Stomach smooth muscle (tissue), 2 donors: ENCODE results near the gene IL2.

Experiments used
- H3K27ac ChIP-seq: one replicate; pipeline ENCODE4 v1.7.0; 2013; ENCODE audit warnings: mild to moderate bottlenecking, low read length, inconsistent platforms
- H3K27me3 ChIP-seq, 2 donors: one replicate each; pipeline ENCODE4 v1.7.0; 2013; ENCODE audit warnings: low read length in 2 of 2; ENCODE audit not compliant: insufficient read depth in 2 of 2, control insufficient read depth in 1 of 2
- H3K36me3 ChIP-seq, 2 donors: one replicate each; pipeline ENCODE4 v1.7.0; 2013; ENCODE audit warnings: low read length in 2 of 2; ENCODE audit not compliant: control insufficient read depth in 2 of 2, insufficient read depth in 2 of 2
- H3K4me1 ChIP-seq: one replicate; pipeline ENCODE4 v1.7.0; 2013; ENCODE audit warnings: low read length; ENCODE audit not compliant: control insufficient read depth, insufficient read depth
- H3K4me3 ChIP-seq, 2 donors: one replicate each; pipeline ENCODE4 v1.7.0; 2013; ENCODE audit warnings: low read length in 2 of 2
- H3K9ac ChIP-seq, 2 donors: one replicate each; pipeline ENCODE4 v1.7.0; 2013; ENCODE audit warnings: low read length in 2 of 2, mild to moderate bottlenecking in 1 of 2
- H3K9me3 ChIP-seq, 2 donors: one replicate each; pipeline ENCODE4 v1.7.0; 2013; ENCODE audit warnings: low read length in 2 of 2; ENCODE audit not compliant: control insufficient read depth in 2 of 2
- donor health status: healthy.
- donor health status: Pancreatic carcinoma.

Gene IL2

GRCh38 chr4:122475233-122475632 is 18.7 kb upstream of the IL2 start:
- no peaks in the 10 kb centered on the region for H3K36me3 ChIP-seq
- H3K4me1 ChIP-seq = no peaks in the 10 kb centered on the region
- no peaks in the 10 kb centered on the region for H3K9me3 ChIP-seq
- no peak overlapping the region for H3K9ac ChIP-seq
- H3K27ac ChIP-seq = no peak overlapping the region
- no peaks in the 10 kb centered on the region for H3K27me3 ChIP-seq
- no peak overlapping the region for H3K4me3 ChIP-seq

DNA sequence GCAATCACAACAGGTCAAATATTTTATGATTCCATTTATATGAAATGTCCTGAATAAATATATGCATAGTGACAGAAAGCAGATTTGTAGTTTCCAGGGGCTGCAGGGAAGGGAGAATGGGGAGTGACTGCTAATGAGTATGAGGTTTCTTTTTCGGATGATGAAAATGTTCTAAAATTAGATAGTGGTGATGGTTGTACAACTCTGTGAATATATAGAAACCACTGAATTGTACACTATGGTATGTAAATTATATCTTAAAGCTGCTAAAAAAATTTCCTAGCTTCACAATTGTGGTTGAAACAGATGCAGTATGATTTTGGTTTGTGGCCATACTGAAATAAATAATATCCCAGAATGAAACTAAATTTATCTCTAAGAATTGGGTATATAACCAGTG is 12.9 kb upstream of the IL2 start:
- Histone ChIP-seq H3K4me3 (no peak overlapping the region), H3K27me3 (no peaks in the 10 kb centered on the region), H3K4me1 (no peaks in the 10 kb centered on the region), H3K9me3 (no peaks in the 10 kb centered on the region), H3K36me3 (no peaks in the 10 kb centered on the region), H3K9ac (no peak overlapping the region), H3K27ac (no peak overlapping the region)

DNA sequence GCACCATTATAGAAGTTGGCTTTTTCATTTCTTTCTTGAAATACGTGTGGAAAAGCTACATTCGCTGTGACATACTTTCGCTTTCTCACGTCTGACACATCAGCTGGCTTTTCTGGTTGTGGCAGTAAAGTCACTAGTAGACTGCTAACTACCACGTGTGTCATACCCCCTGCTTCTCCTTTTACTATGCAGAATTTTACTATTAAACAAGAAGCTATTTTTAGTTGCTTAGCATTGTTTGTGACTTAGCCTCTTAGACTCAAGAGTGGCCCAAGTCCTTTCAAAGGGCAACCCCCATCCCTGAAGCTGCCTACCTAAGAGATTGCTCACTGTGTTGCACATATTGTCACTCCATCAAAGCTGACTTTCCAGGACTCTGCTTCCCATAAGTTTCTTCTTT is 2.1 kb upstream of the IL2 start:
- no peaks in the 10 kb centered on the region for H3K4me1 ChIP-seq
- H3K27me3 ChIP-seq = no peaks in the 10 kb centered on the region
- H3K9ac ChIP-seq = no peak overlapping the region
- no peaks in the 10 kb centered on the region for H3K9me3 ChIP-seq
- H3K27ac ChIP-seq = no peak overlapping the region
- no peak overlapping the region for H3K4me3 ChIP-seq
- H3K36me3 ChIP-seq = no peaks in the 10 kb centered on the region

- no peaks in the 10 kb centered on the region for H3K4me1 ChIP-seq
- H3K27me3 ChIP-seq = no peaks in the 10 kb centered on the region
- H3K36me3 ChIP-seq = no peaks in the 10 kb centered on the region
- no peaks in the 10 kb centered on the region for H3K9me3 ChIP-seq
- no peak overlapping the region for H3K4me3 ChIP-seq
- no peak overlapping the region for H3K27ac ChIP-seq
- H3K9ac ChIP-seq = no peak overlapping the region
These were observed 3.0 kb downstream of the IL2 start for GRCh38 chr4:122453384-122453995.

DNA sequence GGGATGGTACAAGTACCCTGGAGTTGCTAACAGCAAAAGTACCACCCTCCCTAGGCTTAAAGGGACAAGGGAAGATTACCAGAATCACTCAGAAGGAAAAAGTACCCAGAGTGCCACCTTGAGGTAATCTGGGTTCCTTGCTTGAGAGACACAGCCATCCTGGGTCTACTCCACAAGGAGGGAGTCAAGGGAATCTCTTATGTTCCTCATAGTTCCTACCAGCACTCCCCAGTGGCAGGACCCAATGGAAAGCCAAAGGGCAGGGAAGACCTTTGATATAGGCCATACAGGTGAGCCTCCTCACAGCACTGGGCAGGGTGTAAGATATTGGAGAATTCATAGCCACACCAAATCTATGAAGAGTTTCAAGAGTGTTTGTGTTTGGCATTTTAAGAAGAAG is 5.7 kb downstream of the IL2 start:
- H3K9me3 ChIP-seq = no peaks in the 10 kb centered on the region
- H3K36me3 ChIP-seq = no peaks in the 10 kb centered on the region
- no peak overlapping the region for H3K4me3 ChIP-seq
- H3K4me1 ChIP-seq = no peaks in the 10 kb centered on the region
- H3K9ac ChIP-seq = no peak overlapping the region
- no peak overlapping the region for H3K27ac ChIP-seq
- no peaks in the 10 kb centered on the region for H3K27me3 ChIP-seq

GRCh38 chr4:122434285-122434684 is 22.2 kb downstream of the IL2 start:
- Histone ChIP-seq H3K4me3 (no peak overlapping the region), H3K4me1 (no peaks in the 10 kb centered on the region), H3K27ac (no peak overlapping the region), H3K36me3 (no peaks in the 10 kb centered on the region), H3K9me3 (no peaks in the 10 kb centered on the region), H3K9ac (no peak overlapping the region), H3K27me3 (no peaks in the 10 kb centered on the region)

DNA sequence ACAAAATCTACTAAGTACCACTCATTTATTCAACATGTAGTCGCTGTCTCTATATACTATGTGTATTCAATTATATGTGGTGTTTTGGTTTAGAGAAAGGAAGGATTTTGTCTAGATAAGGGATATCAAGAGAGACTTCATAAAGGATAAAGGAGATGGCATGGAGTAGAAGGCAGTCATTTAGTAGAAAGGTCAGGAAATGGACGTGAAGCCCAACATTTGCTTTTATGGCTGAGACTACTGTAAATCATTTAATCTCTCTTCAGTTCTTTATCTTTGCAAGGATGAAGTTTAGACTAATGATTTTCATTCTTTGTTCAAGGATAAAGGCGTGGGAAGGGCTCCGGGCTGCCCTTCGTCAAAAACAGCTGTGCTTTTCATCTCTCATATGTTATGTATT is 25.2 kb downstream of the IL2 start:
- Histone ChIP-seq H3K4me1 (no peaks in the 10 kb centered on the region), H3K9ac (no peak overlapping the region), H3K36me3 (no peaks in the 10 kb centered on the region), H3K9me3 (no peaks in the 10 kb centered on the region), H3K4me3 (no peak overlapping the region), H3K27me3 (no peaks in the 10 kb centered on the region), H3K27ac (no peak overlapping the region)

- no peaks in the 10 kb centered on the region for H3K27me3 ChIP-seq
- H3K4me1 ChIP-seq = no peaks in the 10 kb centered on the region
- no peak overlapping the region for H3K27ac ChIP-seq
- no peak overlapping the region for H3K4me3 ChIP-seq
- H3K36me3 ChIP-seq = no peaks in the 10 kb centered on the region
- H3K9me3 ChIP-seq = no peaks in the 10 kb centered on the region
- no peak overlapping the region for H3K9ac ChIP-seq
These were observed 33.3 kb downstream of the IL2 start for GRCh38 chr4:122423246-122423645.

DNA sequence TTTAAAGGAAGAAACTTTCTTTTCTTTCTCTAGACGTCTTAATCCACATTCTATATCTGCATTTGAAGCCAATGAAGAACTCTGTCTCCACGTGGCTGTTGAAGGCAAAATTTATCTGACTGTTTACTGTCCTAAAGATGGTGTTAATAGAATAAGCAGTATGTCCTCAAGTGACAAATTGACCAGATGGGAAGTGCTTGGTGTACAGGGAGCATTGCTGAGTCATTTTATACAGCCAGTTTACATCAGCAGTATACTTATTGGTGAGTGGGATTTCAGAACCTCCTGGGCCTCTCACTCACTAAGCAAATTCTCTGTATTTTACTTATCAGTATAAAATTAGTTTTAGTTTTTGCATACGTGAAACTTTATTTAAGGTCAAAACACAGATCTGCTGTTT is 44.0 kb downstream of the IL2 start:
- H3K4me1 ChIP-seq = no peaks in the 10 kb centered on the region
- no peaks in the 10 kb centered on the region for H3K27me3 ChIP-seq
- H3K27ac ChIP-seq = no peak overlapping the region
- no peak overlapping the region for H3K9ac ChIP-seq
- no peaks in the 10 kb centered on the region for H3K9me3 ChIP-seq
- H3K36me3 ChIP-seq = no peaks in the 10 kb centered on the region
- H3K4me3 ChIP-seq = no peak overlapping the region

DNA sequence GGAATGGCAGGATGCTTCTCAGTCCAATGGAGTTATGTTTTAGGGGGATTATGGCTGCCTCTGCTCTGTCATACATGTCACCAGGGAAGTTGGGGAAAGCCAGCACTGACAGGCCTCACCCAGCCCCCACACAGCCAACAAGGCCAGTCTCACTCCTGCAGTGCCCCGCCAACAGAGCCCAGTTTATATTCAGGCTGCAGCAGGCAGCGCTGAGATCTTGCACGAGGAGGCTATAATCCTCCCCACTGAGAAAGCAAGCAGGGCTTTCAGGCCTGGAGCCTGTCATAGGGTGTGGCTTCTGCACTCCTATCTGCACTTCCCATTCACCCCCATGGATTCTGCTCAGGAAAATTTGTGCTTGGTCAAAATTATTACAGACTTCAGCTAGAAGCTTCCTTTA is 52.7 kb downstream of the IL2 start:
- Histone ChIP-seq H3K27ac (no peak overlapping the region), H3K4me1 (no peaks in the 10 kb centered on the region), H3K27me3 (no peaks in the 10 kb centered on the region), H3K36me3 (no peaks in the 10 kb centered on the region), H3K9ac (no peak overlapping the region), H3K9me3 (no peaks in the 10 kb centered on the region), H3K4me3 (no peak overlapping the region)
